OCI-M2 (cell line): Measurements from ENCODE around the gene SUCLA2.
A peak's percentile ranks its signal among the peaks of the same experiment; 100 is the strongest.
"Not testable (repeated sequence)": the region's sequence is repeated elsewhere in the genome, so short reads cannot be mapped to it uniquely, and the experiment has no call there.

ENCODE experiments used
- DNase-seq: peaks from one replicate; lab custom pipeline; 2025; ENCODE audit not compliant: unreplicated experiment; lab: John Stamatoyannopoulos, UW

The SUCLA2 gene

DNA sequence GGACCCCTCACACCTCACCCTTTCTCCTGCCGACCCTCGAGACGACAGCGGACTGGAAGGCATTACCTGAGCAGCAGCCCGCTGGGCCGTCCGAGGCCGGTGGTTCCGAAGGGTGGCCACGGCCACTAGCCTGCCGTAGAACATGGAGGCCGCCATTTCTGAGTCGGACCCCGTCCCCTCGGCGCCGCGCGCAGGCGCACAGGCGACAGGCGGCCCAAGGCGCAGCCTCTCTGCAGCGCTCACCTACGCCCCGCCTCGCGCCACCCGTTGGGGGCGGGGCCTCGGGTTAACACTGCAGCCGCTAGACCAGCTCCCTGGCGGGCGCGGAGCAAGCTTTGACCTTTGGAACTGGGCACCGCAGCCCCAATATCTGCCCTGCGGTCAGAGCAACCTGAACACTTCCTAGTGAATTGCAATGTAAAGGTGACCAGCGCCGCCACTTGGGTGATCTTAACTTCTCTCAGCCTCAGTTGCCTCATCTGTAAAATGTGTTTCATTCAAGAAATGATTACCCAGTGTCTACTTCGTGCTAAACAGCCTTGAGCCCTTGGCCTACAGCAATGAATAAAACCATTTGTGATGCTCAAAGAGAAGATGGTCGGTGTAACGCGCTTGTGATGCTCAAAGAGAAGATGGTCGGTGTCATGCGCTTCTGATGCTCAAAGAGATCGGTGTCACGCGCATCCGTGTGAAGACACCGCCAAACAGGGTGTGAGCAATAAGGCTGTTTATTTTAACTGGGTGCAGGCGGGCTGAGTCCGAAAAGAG lies at the start of gene SUCLA2:
Gene SUCLA2, minus strand, starts transcription at position 160 of the 768 bp plus-strand sequence. Its CDS starts 4 bp downstream, at position 156.
- DNase-seq, result peak; percentile 30

GRCh38 chr13:48050550-48050949 lies 49.5 kb upstream of the SUCLA2 start:
- DNase-seq, result no peak

GRCh38 chr13:48043789-48044503 lies 42.9 kb upstream of the SUCLA2 start:
- DNase-seq, result no peak

DNA sequence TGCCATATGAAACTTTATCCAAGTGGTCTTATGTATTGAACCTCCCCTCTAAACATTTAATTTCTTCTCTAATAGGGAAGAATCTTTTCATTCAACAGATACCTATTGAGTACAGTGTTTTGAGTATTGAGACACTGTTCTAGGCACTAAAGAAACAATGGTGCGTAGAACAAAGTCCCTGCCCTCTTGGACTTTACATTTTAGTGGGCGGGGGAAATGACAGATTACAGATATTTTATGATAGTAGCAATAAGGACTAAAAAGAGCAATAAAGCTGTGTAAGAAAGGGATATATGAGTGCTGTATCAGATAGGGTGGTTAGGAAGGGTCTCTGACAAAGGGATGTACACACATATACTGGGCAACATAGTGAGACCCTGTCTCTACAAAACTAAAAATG lies 41.8 kb upstream of the SUCLA2 start:
- DNase-seq, result no peak

DNA sequence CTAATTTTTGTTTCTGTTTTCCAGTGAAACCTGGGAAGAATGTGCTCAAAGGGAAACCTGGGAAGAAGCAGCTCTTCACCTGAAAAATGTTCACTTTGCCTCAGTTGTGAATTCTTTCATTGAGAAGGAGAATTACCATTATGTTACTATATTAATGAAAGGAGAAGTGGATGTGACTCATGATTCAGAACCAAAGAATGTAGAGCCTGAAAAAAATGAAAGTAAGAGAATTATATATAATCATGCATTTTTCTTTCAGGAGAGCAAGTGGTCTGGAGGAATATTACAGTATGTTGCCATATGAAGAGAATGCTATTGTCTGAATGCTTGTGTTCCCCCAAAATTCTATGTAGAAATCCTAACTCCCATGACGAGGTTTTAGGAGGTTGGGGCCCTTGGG lies 39.8 kb upstream of the SUCLA2 start:
- DNase-seq, result no peak

- no peak for DNase-seq
Observed at GRCh38 chr13:48040049-48040448, 39.0 kb upstream of the SUCLA2 start.

DNA sequence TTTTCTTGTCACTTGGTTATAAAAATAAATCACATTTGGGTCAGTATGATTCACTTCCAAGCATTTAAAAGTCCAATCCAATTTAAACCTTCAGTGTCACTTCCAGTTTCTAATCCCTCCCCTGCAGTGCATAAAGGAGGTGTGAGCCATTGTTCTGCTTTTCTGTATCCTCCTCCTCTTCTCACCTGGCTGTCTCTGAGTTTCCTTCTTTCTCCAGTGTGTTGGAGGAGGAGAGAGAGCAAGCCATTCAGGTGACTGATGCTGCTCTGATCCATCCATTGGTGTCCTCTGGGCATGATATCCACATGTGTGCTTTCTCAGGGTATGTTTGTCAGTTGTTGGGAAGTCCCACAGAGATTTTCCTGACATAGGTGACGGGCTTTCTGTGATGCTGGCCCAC lies 37.7 kb upstream of the SUCLA2 start:
- no peak for DNase-seq

DNA sequence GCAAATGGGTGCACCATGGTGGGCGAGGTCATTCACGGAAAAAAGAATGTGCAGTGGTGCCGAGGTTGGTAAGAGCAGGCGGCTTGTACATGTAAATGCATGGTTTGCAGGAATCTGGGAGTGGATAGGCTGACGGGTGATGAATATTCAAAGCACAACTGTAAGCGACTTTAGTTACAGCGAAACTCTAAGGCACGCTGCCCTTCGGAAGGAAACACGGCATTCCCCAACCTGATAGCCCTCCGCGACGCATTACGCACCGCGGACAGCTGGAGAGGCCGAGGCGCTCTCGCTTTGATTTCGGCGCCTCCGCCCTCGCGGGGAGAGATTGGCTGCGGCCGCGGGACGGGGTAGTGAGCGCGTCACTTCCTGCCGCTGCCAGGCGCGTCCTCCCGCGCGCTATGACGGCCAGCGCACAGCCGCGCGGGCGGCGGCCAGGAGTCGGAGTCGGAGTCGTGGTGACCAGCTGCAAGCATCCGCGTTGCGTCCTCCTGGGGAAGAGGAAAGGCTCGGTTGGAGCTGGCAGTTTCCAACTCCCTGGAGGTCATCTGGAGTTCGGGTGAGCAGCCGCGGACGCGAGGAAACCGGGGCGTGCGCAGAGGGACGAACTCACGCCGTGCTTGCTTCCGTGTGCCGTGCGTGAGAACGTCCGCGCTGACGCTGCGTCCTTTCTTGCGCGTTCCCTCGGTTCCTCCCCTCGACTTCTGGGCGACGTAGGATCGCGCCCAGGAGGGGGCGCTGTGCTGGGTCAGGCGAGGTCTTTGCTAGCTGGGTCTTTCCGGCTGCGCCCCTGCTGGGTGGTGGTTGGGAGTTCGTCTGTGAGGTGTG lies 36.5 kb upstream of the SUCLA2 start, which contains the start of gene NUDT15:
Gene NUDT15, plus strand, starts transcription at position 381 of the 828 bp plus-strand sequence. Its CDS starts 21 bp downstream, at position 402.
- peak; percentile 58 for DNase-seq

DNA sequence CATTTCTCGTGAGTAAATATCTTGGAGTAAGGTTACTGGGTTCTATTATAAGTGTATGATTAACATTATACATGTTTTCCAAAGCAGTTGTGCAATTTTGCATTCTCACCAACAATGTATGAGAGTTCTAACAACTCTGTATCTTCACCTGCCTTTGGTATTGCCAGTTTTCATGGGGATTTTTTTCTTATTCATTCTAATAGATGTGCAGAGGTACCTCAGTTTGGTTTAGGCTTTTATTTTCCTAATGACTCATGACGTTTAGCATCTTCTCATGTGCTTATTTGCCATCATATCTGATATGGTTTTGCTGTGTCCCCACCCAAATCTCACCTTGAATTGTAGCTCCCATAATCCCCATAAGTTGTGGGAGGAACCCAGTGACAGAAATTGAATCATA lies 28.8 kb upstream of the SUCLA2 start:
- no peak for DNase-seq

DNA sequence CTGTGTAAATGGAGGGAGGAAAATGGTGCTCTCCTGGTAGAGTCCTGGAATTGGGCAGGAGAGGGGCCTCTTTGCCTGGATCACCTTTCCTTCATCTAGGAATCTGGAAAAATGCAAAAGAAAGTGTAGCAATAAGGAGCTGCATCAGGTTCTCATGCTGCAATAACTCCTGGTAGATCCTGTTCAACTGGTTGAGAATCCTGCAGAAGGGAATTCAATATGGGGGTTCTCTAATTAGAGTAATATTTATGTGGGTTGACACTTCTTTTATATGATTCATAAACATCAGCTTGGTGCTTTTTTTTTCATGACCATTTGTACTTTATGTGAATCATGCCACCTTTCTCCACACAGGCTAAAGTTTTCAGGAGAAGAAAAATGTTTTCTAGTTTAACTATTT lies 27.0 kb upstream of the SUCLA2 start:
- no peak for DNase-seq

DNA sequence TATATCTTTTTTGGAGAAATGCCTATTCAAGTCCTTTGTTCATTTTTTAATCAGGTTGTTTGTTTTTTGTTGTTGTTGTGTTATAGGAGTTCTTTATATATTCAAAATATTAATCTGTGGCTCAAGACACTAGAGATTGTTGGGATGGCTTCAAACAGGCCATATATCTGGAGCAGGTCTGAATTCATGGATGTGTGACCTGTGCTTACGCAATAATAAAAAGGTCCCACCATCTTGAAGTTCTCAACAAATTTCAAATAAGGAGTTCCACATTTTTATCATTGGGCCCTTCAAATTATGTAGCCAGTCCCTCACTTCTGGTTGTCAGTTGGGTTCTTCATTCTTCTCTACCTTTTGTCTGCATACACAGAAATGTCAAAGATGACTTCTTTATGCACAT lies 18.7 kb upstream of the SUCLA2 start:
- DNase-seq, result no peak

DNA sequence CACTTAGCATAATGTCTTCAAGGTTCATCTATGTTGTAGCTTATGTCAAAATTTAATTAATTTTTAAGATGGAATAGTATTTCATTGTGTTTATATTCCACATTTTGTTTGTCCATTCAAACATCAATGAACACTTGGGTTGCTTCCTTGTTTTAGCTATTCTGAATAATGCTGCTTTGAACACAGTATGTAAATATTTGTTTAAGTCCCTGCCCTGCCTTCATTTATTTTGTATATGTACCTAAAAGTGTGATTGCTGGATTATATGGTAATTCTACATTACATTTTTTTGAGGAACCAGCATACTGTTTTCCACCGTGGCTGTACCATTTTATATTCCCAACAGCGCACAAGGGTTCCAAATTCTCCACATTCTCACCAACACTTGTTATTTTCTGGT lies 17.6 kb upstream of the SUCLA2 start:
- no peak for DNase-seq

DNA sequence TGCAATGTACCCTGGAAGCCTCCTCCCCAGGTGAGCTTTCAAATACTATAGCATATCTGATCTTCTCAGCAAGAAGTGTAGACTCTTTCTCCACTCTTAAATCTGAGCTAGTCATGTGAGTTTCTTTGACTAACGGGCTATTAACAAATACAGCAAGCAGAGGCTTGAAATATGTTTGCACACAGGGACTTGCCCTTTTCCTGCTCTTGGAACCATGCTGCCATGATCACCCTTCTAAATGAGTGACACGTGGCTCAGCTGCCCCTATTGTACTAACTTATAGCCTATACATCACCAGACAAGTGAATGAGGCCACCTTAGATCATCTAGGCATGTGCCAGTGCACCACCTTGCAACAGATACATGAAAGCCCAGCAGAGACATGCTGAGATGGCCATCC lies 13.3 kb upstream of the SUCLA2 start:
- DNase-seq, result no peak

- no peak for DNase-seq
Observed at GRCh38 chr13:48012668-48013067, 11.6 kb upstream of the SUCLA2 start.

GRCh38 chr13:48010698-48011097 lies 9.6 kb upstream of the SUCLA2 start:
- DNase-seq, result no peak

DNA sequence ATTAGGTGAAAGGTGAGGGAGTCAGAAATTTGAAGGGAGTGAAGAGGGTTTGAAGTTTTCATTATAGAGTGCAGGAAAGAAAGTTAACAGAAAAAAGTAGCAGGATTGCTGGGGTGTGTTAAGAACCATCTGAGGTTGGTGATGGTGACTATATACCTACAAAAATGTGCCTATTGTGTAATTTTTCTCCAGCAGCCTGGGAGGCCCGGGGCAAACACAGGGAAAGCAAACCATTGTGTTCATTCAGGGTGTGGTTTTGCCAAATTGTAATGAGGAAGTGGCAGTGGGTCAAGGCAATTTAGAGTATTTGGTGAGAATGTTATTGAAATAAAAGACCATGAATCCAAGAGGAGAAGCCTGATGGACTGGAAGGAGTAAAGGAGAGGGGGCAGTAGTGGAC lies 8.2 kb upstream of the SUCLA2 start:
- DNase-seq, result no peak

DNA sequence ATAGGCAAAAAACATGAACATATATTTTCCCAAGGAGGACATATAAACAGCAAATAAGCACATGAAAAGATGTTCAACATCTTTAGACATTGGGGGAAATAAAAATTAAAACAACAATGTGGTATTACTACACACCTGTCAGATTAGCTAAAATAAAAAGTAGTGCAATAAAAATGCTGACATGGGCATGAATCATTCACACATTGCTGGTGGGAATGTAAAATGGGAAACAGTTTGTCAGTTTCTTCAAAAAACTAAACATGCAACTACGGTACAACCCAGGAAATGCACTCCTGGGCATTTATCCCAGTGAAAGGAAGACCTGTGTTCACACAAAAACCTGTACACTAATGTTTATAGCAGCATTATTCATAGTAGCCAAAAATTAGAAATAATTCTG lies 5.3 kb upstream of the SUCLA2 start:
- no peak for DNase-seq

DNA sequence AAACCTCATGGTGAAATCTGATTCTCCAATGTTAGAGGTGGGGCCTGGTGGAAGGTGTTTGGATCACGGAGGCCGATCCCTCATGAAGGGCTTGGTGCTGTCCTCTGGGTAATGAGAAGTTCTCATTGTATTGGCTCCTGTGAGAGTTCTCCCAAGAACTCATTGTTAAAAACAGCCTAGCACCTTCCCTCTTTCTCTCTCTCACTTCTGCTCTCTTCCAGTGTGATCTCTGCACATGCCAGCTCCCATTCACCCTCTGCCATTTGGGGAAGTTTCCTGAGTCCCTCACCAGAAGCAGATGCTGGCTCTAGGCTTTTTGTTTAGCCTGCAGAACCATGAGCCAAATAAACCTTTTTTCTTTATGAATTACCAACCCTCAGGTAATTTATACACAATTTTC lies 3.1 kb upstream of the SUCLA2 start:
- no peak for DNase-seq

GRCh38 chr13:48001999-48002398 lies 926 bp upstream of the SUCLA2 start:
- not testable (repeated sequence) for DNase-seq

DNA sequence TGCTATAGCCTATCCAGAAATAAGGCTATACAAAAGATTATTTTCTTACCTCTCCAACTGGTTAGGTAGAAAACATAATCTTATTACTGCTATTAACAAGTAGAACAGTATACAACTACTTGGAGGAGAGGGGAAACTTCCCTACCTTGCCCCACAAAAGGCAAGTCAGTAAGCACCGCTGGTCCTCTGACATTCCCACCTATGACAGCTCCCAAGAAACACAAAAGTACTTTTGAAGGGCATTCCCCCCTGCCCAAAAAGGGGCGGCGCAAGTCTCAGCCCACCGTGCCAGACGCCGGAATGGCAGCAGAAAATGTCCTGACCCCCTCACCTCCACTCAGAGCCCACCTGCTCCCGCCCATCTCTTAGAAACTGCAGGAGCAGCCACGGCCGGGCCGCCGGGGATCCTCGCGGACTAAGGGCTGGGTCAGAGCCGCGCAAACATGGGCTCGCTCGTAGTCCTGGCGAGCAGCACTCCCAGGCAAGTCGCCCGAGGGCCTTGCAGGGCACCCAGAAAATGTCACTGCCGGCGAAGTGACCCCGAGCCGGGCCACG lies 437 bp downstream of the SUCLA2 start:
- DNase-seq, result no peak

GRCh38 chr13:47999973-48000372 lies 1.1 kb downstream of the SUCLA2 start:
- DNase-seq, result no peak
